ENCODE results near the gene RUNX2. TPM values are rescaled to one million over a fixed set of nuclear protein-coding genes. Genes with fewer than 3 reads are reported as not detected.

RUNX2 gene
- total RNA-seq, 4 donors from 2014 or later: 1.4 to 40.4 (median 5.1) TPM

DNA sequence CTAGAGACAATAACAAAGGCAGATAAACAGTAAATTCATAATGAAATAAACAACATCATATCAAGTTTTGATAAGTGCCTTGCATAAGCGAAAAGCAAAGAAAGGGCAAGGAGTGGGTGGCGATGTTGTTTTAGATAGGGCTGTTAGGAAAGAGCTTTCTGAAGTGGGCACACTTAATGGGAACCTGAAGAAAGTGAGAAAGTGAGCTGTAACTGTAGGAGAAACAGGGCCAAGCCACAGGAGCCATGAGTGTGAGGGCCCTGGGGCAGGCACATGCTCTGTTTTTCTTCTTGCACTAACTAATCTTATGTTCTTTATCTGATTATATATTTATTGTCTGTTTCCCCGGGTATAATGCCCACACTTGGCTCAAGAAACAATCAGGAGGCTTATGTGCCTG lies 243.0 kb downstream of the RUNX2 start:
- no peak overlapping the region for H3K27ac ChIP-seq
- TF ChIP-seq, protein P1, sequence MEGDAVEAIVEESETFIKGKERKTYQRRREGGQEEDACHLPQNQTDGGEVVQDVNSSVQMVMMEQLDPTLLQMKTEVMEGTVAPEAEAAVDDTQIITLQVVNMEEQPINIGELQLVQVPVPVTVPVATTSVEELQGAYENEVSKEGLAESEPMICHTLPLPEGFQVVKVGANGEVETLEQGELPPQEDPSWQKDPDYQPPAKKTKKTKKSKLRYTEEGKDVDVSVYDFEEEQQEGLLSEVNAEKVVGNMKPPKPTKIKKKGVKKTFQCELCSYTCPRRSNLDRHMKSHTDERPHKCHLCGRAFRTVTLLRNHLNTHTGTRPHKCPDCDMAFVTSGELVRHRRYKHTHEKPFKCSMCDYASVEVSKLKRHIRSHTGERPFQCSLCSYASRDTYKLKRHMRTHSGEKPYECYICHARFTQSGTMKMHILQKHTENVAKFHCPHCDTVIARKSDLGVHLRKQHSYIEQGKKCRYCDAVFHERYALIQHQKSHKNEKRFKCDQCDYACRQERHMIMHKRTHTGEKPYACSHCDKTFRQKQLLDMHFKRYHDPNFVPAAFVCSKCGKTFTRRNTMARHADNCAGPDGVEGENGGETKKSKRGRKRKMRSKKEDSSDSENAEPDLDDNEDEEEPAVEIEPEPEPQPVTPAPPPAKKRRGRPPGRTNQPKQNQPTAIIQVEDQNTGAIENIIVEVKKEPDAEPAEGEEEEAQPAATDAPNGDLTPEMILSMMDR (IDR thresholded peaks at IDR 0.05): no peak
- TF ChIP-seq POLR2A (IDR thresholded peaks at IDR 0.05): no peak
- H3K27me3 ChIP-seq: no peaks in the 10 kb centered on the region
- DNase-seq: no peak
- H3K4me1 ChIP-seq: no peaks in the 10 kb centered on the region
- no peaks in the 10 kb centered on the region for H3K9me3 ChIP-seq
- no peaks in the 10 kb centered on the region for H3K36me3 ChIP-seq
- H3K4me3 ChIP-seq: no peak overlapping the region

DNA sequence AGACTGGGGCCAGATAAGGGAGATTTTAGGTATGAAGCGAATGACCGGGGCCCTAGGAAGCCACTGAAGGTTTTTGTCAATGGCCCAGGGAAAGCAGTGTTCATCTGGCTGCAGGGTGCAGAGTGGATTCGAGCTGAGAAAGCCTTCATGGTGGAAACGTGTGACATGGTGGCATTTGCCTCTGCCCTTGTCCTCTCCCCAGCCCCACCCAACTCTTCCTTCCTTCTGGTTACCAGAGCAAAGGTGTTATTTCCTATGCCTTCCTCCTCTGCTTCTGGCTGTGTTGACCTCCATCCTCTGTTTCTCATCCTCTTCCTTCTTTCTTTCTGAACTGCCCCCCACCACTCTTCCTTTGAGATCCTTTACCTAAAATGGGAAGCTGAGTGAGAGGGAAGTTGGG lies 244.7 kb downstream of the RUNX2 start:
- Histone ChIP-seq H3K27ac (no peak overlapping the region), H3K4me3 (no peak overlapping the region), H3K36me3 (no peaks in the 10 kb centered on the region), H3K9me3 (no peaks in the 10 kb centered on the region), H3K4me1 (no peaks in the 10 kb centered on the region), H3K27me3 (no peaks in the 10 kb centered on the region)
- TF ChIP-seq POLR2A (IDR thresholded peaks at IDR 0.05): no peak
- TF ChIP-seq, protein P1 (IDR thresholded peaks at IDR 0.05): no peak
- no peak for DNase-seq

DNA sequence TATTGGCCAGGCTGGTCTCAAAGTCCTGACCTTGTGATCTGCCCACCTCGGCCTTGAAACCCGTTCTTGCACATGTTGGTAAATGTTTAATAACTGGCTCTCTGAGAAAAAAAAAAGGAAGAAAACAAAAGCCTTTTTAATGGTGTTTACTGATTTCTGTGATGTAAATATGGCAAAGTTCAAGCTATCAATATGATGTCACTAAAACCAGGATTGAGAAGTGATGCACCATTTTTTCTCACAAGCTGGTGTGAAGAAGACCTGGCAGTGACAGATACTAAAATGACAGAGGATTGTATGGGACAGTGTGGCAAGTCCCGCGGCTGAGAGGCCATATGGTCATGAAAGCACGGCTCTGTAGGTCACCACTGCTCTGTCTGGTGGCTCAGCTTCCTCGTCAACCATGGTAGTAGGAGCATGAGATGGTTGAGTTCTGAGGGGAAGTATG lies 245.9 kb downstream of the RUNX2 start:
- Histone ChIP-seq H3K4me1 (no peaks in the 10 kb centered on the region), H3K9me3 (no peaks in the 10 kb centered on the region), H3K27ac (no peak overlapping the region), H3K4me3 (no peak overlapping the region), H3K27me3 (no peaks in the 10 kb centered on the region), H3K36me3 (no peaks in the 10 kb centered on the region)
- no peak for TF ChIP-seq POLR2A (IDR thresholded peaks at IDR 0.05)
- TF ChIP-seq, protein P1 (IDR thresholded peaks at IDR 0.05): no peak
- DNase-seq: no peak

DNA sequence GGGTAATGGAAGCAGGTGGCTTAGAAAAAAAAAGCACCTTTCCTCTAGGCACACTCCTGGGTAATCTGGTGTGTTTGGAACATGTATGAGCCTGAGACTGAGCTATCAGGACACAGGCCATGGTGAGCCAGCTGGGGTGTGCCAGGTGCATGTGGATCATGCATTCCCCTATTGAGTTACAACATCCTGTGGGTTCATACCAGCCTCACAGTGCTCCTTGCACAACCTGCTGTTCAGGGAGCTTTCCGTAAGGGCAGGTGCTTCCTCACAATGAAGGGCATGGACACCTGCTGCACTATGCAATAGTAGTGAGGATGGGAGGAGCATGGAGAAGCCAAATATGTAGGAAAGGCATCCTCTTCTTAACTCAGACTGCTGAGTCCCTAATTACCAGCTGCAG lies 246.8 kb downstream of the RUNX2 start:
- Histone ChIP-seq H3K9me3 (no peaks in the 10 kb centered on the region), H3K4me1 (no peaks in the 10 kb centered on the region), H3K27ac (no peak overlapping the region), H3K36me3 (no peaks in the 10 kb centered on the region), H3K27me3 (no peaks in the 10 kb centered on the region), H3K4me3 (no peak overlapping the region)
- TF ChIP-seq, protein P1 (IDR thresholded peaks at IDR 0.05): no peak
- TF ChIP-seq POLR2A (IDR thresholded peaks at IDR 0.05): no peak
- DNase-seq: no peak

DNA sequence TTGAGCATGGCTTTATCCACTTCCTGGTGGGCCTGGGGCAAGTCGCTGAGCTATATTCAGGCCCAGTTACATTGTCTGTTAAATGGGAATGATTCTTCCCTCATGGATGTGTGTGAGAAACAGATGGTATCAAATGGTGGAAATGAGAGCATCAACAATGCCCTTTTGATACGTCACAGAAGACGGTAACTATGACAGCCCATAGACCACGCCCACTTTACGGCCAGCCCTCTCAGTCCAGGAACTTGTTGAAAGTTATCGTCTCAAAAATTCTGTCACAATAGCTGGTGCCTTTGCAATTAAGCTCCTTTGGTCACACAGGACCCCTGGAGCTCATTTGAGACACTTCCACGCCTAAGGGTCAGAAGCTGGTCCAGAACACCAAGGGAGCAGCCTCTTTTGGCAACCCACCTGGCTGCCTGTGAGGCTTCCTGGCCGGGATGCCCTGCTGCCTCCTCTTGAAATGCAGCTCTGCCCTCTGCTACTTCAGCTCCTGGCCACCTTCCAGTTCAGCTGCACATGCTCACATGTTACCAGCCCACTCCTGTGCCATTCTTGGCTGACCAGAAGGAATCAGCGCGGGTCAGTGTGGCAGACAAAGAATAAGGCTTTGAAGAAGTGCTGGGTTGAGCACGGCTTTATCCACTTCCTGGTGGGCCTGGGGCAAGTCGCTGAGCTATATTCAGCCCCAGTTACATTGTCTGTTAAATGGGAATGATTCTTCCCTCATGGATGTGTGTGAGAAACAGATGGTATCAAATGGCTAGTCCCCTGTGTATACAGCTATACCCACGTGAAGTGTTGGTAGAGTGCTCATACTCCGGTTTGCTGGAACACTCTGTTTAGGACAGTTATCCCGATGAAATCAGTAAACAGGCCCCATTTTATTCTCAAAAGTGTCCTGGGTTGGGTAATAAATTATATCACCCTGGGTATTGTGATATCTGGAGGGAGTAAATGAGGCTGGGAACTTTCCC lies 248.8 kb downstream of the RUNX2 start:
- Histone ChIP-seq H3K4me1 (no peaks in the 10 kb centered on the region), H3K9me3 (no peaks in the 10 kb centered on the region), H3K4me3 (no peak overlapping the region), H3K27ac (peak overlapping the region in 2 of 4 donors; percentile 45 to 55), H3K27me3 (no peaks in the 10 kb centered on the region), H3K36me3 (no peaks in the 10 kb centered on the region)
- TF ChIP-seq POLR2A (IDR thresholded peaks at IDR 0.05): no peak
- TF ChIP-seq, protein P1 (IDR thresholded peaks at IDR 0.05): no peak
- no peak for DNase-seq

Measured in Peyer's patch (tissue), 4 donors.